Ovary (tissue), 9 donors: ENCODE measurements around the gene FAM120AOS. TPM values are rescaled to one million over a fixed set of nuclear protein-coding genes. Genes with fewer than 3 reads are reported as not detected.

Source experiments
- DNase-seq, 5 donors: peaks; one replicate each; pipeline ENCODE4 v3.0.0-alpha.2; 2019 to 2020
- H3K27ac ChIP-seq, 2 donors: fragments of 200-600 bp; one replicate each; pipeline versions ENCODE4 v1.5.1 to v1.8.0; 2019 to 2022
- H3K27me3 ChIP-seq: fragments of 200-600 bp; one replicate; pipeline ENCODE4 v1.8.0; 2022
- H3K36me3 ChIP-seq: fragments of 200-600 bp; sonication (generic); one replicate; pipeline ENCODE4 v1.5.1; 2019
- H3K4me1 ChIP-seq: one replicate; pipeline ENCODE4 v1.8.1; 2013; ENCODE audit warnings: mild to moderate bottlenecking, moderate library complexity; ENCODE audit not compliant: insufficient read depth
- H3K4me3 ChIP-seq: fragments of 200-600 bp; sonication (generic); one replicate; pipeline ENCODE4 v1.5.1; 2017
- H3K9me3 ChIP-seq, 2 donors: fragments of 200-600 bp in 1 of 2; sonication (generic) in 1 of 2; one replicate each; pipeline versions ENCODE4 v1.5.1 to v1.8.1; 2013 to 2019; ENCODE audit warnings: mild to moderate bottlenecking in 1 of 2, moderate library complexity in 1 of 2
- EP300 ChIP-seq: sonication (generic); formaldehyde crosslinking; IDR thresholded peaks from one replicate; pipeline ENCODE4 v1.6.1; 2017; ENCODE audit warnings: antibody characterized with exemption
- POLR2A ChIP-seq: fragments of 450-650 bp; IDR thresholded peaks from one replicate; pipeline ENCODE4 v1.6.1; 2017; ENCODE audit warnings: antibody characterized with exemption, mild to moderate bottlenecking, moderate library complexity
- WGBS, 3 donors: extraction: QIAGEN DNeasy Blood & Tissue Kit in 1 of 3; methylation state at CpG; one replicate each; pipeline versions ENCODE4 v1.1.5 to v1.1.7; 2013 to 2017; 5-methylcytosine and 5-hydroxymethylcytosine counted together
- intact Hi-C, 4 donors: fragments of 100-400 bp; cut with DNase I; formaldehyde crosslinking; loops; one replicate each; pipeline versions ENCODE4 v1.11.0 to v1.15.1; 2022 to 2023
- polyA plus RNA-seq, 2 donors: library from polyadenylated mRNA; stranded (reverse); fragments of 200-250 nt in 1 of 2; fragments of 350-450 nt in 1 of 2; fragmentation: Illumina TruSeq in 1 of 2; extraction: RNeasy Lipid Tissue Mini Kit (QIAGEN cat#74804) in 1 of 2; gene quantifications; one replicate each; pipeline ENCODE4 v1.2.3, GENCODE V29; 2013 to 2014
- total RNA-seq, 7 donors: library from RNA; depleted of rRNA in 2 of 7; stranded (reverse); fragments of >200 nt in 2 of 7; fragmentation: NEBNext Ultra II Directional in 3 of 7; extraction: Animal tissue kit (Norgen Biotek cat#: 25700) in 3 of 7; gene quantifications; one replicate each; pipeline versions ENCODE4 v1.1.0 to v1.2.4, GENCODE V29; 2016 to 2023
- TF ChIP-seq, protein P1 (sequence below), 3 donors: fragments of 450-650 bp in 2 of 3; fragments of 200-600 bp in 1 of 3; IDR thresholded peaks; one replicate each; pipeline versions ENCODE4 v1.5.1 to v1.8.0; 2016 to 2022; ENCODE audit warnings: antibody characterized with exemption in 3 of 3, mild to moderate bottlenecking in 1 of 3
- donor health status: DM: no; HTN: no; CAD: no; lungs with moderate emphysema.
- donor health status: DM: no; HTN: no; CAD: no.
- donor health status: Bipolar disorder and iron deficiency.
- donor health status: DM: yes; HTN: yes; CAD: no.
- donor health status: DM: no; HTN: no; CAD: no.
- donor health status: DM: yes; HTN: yes; CAD: no.

FAM120AOS gene
- total and polyA plus RNA-seq, 9 donors, result 38.1 to 73.9 (median 40.3) TPM

DNA sequence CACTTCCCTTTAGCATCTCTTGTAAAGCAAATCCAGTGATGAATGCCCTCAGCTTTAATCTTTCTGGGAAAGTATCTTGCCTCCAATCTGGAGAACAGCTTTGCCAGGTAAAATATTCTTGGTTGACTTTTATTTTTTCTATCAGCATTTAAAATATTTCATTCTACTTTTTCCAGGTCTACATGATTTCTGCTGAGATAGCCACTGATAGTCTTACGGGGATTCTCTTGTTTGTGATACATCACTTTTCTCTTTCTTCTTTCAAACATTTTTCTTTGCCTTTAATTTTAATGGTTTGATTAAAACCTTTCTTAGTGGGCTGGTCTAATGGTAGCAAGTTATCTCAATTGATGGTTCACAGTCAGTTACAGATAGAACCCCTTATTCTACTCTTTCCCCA is 35.8 kb downstream of the FAM120AOS start:
- Histone ChIP-seq H3K4me3 (no peak overlapping the region), H3K36me3 (no peaks in the 10 kb centered on the region), H3K27me3 (no peaks in the 10 kb centered on the region), H3K9me3 (peaks cover 3 to 7% of the 10 kb centered on the region in 2 donors), H3K4me1 (no peaks in the 10 kb centered on the region), H3K27ac (no peak overlapping the region)
- TF ChIP-seq, protein P1, sequence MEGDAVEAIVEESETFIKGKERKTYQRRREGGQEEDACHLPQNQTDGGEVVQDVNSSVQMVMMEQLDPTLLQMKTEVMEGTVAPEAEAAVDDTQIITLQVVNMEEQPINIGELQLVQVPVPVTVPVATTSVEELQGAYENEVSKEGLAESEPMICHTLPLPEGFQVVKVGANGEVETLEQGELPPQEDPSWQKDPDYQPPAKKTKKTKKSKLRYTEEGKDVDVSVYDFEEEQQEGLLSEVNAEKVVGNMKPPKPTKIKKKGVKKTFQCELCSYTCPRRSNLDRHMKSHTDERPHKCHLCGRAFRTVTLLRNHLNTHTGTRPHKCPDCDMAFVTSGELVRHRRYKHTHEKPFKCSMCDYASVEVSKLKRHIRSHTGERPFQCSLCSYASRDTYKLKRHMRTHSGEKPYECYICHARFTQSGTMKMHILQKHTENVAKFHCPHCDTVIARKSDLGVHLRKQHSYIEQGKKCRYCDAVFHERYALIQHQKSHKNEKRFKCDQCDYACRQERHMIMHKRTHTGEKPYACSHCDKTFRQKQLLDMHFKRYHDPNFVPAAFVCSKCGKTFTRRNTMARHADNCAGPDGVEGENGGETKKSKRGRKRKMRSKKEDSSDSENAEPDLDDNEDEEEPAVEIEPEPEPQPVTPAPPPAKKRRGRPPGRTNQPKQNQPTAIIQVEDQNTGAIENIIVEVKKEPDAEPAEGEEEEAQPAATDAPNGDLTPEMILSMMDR (IDR thresholded peaks at IDR 0.05), result no peak
- TF ChIP-seq POLR2A, result no peak
- 94 to 99% (median 94%) methylated on average over 1 of the region's 1 CpG for whole genome bisulfite sequencing, 3 donors
- intact Hi-C loops, result loop anchor here in 1 of 4 donors (10.0 kb wide), 1 partner anchor 53 kb away; no protein-coding TSS in a partner anchor
- DNase-seq, result no peak

DNA sequence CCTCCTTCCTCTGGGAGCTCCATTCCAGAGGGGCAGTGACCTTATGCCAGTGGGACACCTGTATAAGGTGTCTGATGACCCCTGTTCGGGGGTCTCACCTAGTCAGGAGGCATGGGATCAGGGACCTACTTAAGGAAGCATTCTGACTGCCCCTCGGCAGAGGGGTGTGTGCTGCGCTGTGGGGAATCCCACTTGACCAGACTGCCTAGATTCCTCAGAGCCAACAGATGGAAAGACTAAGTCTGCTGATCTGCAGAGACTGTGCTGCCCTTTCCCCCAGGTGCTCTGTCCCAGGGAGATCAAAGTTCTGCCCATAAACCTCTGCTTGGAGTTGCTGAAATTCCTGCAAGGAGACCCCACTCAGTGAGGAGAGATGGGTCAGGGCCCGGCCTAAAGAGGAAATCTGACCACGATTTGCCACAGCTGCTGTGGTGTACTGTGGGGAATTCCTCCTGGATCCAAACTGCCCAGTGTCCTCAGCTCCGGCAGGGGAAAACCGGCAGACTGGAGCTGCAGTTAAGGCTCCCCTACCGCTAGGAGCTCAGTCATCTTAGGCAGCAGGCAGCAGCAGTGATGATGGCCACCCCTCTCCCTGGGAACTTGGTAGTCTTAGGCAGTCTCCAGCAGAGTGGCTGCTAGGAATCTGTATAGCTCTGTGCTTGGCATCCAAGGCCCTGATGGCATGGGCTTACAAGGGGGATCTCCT is 36.7 kb downstream of the FAM120AOS start:
- DNase-seq, result no peak
- H3K27me3 ChIP-seq, result no peaks in the 10 kb centered on the region
- H3K36me3 ChIP-seq, result no peaks in the 10 kb centered on the region
- no peak overlapping the region for H3K27ac ChIP-seq
- no peak overlapping the region for H3K4me3 ChIP-seq
- 79 to 88% (median 84%) methylated on average over 6 to 8 of the region's 8 CpGs for WGBS, 3 donors
- intact Hi-C loops, result loop anchor here in 1 of 4 donors (10.0 kb wide), 1 partner anchor 52 kb away; no protein-coding TSS in a partner anchor
- no peaks in the 10 kb centered on the region for H3K4me1 ChIP-seq
- peaks cover 3 to 7% of the 10 kb centered on the region in 2 donors for H3K9me3 ChIP-seq
- TF ChIP-seq, protein P1 (IDR thresholded peaks at IDR 0.05), result no peak
- TF ChIP-seq EP300 (no peak), POLR2A (no peak)

DNA sequence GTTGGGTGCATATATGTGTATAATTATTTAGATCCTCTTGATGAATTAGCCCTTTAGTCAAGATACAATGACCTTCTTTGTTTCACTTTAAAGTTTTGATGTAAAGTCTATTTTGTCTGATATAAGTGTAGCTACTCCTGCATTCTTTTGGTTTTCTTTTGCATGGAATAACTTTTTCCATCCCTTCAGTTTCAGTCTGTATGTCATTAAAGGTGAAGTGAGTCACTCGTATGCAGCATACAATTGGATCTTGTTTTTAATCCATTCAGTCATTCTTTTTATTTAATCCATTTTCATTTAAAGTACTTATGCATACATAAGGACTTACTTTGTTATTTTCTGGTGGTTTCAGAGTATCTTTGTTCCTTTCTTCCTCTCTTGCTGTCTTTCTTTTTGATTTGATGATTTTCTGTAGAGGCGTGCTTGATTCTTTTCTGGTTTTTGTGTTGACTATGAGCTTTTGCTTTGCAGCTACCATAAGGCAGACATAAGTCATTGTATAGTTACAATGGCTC is 38.1 kb downstream of the FAM120AOS start:
- H3K36me3 ChIP-seq, result no peaks in the 10 kb centered on the region
- no peak for DNase-seq
- TF ChIP-seq EP300 (no peak), POLR2A (no peak)
- TF ChIP-seq, protein P1 (IDR thresholded peaks at IDR 0.05), result no peak
- H3K27me3 ChIP-seq, result no peaks in the 10 kb centered on the region
- WGBS, 3 donors, result 82 to 92% (median 86%) methylated on average over 2 of the region's 2 CpGs
- intact Hi-C loops, result loop anchor here in 1 of 4 donors (10.0 kb wide), 1 partner anchor 50 kb away; no protein-coding TSS in a partner anchor
- no peak overlapping the region for H3K4me3 ChIP-seq
- H3K4me1 ChIP-seq, result no peaks in the 10 kb centered on the region
- H3K9me3 ChIP-seq, result peaks cover 3 to 7% of the 10 kb centered on the region in 2 donors
- no peak overlapping the region for H3K27ac ChIP-seq

DNA sequence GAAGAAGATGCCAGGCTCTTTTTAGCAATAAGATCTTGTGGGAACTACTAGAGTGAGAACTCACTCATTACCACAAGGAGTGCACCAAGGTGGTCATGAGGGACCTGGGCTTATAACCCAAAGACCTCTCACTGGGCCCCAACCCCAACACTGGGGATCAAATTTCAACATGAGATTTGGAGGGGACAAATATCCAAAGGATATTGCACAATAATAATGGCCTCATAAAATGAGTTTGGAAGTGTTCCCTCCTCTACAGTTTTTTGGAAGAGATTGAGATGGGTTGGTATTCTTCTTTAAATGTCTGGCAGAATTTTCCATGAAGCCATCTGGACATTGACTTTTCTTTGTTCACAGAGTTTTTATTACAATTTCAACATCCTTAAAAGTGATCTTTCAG is 39.9 kb downstream of the FAM120AOS start:
- H3K27me3 ChIP-seq, result no peaks in the 10 kb centered on the region
- no peaks in the 10 kb centered on the region for H3K36me3 ChIP-seq
- H3K27ac ChIP-seq, result no peak overlapping the region
- intact Hi-C loops, result loop anchor here in 1 of 4 donors (10.0 kb wide), 1 partner anchor 49 kb away; no protein-coding TSS in a partner anchor
- no peak overlapping the region for H3K4me3 ChIP-seq
- TF ChIP-seq EP300 (no peak), POLR2A (no peak)
- TF ChIP-seq, protein P1 (IDR thresholded peaks at IDR 0.05), result no peak
- H3K9me3 ChIP-seq, result peaks cover under 1 to 5% of the 10 kb centered on the region in 2 donors
- DNase-seq, result no peak
- no peaks in the 10 kb centered on the region for H3K4me1 ChIP-seq
